Measurements from ENCODE around the gene CENPT. TPM values are rescaled to one million over a fixed set of nuclear protein-coding genes. Genes with fewer than 3 reads are reported as not detected.

CENPT gene
- total RNA-seq, 2 donors from 2014 or later, result 57.1 to 122 TPM

DNA sequence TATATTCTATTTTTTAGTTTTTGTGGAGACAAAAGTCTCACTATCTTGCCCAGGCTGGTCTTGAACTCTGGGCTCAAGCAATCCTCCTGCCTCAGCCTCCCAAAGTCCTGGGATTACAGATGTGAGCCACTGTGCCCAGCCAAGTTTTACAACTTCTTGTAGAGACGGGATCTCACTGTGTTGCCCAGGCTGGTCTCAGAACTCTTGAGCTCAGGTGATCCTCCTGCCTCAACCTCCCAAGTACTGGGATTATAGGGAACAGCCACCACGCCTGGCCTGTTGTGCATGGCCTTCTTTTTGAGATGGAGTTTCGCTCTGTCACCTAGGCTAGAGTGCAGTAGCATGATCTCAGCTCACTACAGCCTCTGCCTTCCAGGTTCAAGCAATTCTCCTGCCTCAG is 6.2 kb upstream of the CENPT start:
- Histone ChIP-seq H3K4me1 (peaks cover 52% of the 10 kb centered on the region), H3K27me3 (no peaks in the 10 kb centered on the region), H3K36me3 (replicated peaks in 1 of 2; ENCODE audit: insufficient read depth in 1 of 2, low read depth in 2 of 2) (no peaks in the 10 kb centered on the region), H3K4me3 (no peak overlapping the region), H3K27ac (no peak overlapping the region), H3K9me3 (no peaks in the 10 kb centered on the region)
- TF ChIP-seq, protein P1, sequence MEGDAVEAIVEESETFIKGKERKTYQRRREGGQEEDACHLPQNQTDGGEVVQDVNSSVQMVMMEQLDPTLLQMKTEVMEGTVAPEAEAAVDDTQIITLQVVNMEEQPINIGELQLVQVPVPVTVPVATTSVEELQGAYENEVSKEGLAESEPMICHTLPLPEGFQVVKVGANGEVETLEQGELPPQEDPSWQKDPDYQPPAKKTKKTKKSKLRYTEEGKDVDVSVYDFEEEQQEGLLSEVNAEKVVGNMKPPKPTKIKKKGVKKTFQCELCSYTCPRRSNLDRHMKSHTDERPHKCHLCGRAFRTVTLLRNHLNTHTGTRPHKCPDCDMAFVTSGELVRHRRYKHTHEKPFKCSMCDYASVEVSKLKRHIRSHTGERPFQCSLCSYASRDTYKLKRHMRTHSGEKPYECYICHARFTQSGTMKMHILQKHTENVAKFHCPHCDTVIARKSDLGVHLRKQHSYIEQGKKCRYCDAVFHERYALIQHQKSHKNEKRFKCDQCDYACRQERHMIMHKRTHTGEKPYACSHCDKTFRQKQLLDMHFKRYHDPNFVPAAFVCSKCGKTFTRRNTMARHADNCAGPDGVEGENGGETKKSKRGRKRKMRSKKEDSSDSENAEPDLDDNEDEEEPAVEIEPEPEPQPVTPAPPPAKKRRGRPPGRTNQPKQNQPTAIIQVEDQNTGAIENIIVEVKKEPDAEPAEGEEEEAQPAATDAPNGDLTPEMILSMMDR (IDR thresholded peaks at IDR 0.05), result no peak
- DNase-seq (no peak), ATAC-seq (no peak)
- intact Hi-C loops (cut with DNase I), result no loop called here
- 93 to 100% methylated on average over 3 of the region's 3 CpGs for WGBS, 2 donors

DNA sequence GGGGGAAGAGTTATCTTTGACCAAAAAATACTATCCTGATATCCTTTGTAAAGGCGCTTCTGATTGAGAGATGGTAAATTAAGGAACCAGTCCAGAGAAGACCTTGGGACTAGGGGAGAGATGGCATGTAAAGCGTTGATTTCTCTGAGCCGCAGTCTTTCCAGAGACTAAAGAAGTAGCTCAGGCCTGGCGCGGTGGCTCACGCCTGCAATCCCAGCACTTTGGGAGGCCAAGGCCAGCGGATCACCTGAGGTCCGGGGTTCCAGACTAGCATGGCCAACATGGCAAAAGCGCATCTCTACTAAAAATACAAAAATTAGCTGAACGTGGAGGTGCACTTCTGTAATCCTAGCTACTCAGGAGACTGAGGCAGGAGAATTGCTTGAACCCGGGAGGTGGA is 625 bp upstream of the CENPT start:
- WGBS, 2 donors, result 86 to 87% methylated on average over 11 of the region's 11 CpGs
- Histone ChIP-seq H3K4me1 (peaks cover 51% of the 10 kb centered on the region), H3K4me3 (no peak overlapping the region), H3K36me3 (replicated peaks in 1 of 2; ENCODE audit: insufficient read depth in 1 of 2, low read depth in 2 of 2) (no peaks in the 10 kb centered on the region), H3K27ac (peak overlapping the region in 3 of 4 donors; percentile 90 to 96 (median 90)), H3K27me3 (no peaks in the 10 kb centered on the region), H3K9me3 (no peaks in the 10 kb centered on the region)
- intact Hi-C loops (cut with DNase I), result no loop called here
- ATAC-seq (no peak), DNase-seq (no peak)
- TF ChIP-seq POLR2A (IDR thresholded peaks at IDR 0.05), result no peak
- TF ChIP-seq, protein P1 (IDR thresholded peaks at IDR 0.05), result no peak

DNA sequence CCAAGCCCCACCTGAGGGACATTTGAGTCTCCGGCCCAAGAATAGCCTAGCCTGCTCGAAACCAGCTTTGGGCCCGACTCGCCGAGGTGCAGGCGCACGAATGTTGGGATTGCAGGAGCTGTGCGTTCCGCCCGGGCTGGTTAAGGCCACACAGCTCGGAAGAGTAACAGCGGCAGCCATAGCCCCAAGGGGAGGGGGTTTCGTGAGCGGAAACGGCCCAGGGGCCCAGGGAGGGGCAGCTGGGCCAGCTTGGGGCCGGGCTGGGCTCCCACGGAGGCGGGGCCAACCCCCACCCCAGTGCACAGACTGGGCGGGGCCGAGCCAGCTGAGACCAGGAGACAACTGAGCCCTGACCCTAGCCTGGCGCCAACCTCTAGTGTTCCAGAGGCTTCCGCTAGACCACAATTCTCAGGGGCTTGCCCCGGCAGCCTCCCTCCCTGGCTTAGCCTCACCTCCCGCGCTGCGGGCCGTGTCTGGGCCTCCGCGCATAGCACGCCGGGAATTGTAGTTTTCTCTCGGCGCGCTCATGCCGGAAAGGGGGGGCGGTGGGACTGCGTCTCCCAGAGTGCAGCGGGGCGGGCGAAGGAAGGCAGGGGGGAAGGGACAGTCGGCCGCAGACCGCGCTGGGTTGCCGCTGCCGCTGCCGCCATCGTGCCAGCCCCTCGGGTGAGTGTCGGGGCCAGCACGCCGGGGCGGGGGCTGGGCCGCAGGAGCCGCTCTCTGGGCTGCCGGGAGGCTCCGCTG is 1.0 kb downstream of the CENPT start, which contains the start of gene NUTF2:
Gene NUTF2, plus strand, starts transcription at position 614 of the 744 bp plus-strand sequence. CDS start 18,198 bp downstream, outside the sequence.
- no peaks in the 10 kb centered on the region for H3K36me3 ChIP-seq (replicated peaks in 1 of 2; ENCODE audit: insufficient read depth in 1 of 2, low read depth in 2 of 2)
- DNase-seq (peak; percentile 95 to 97 (median 96)), ATAC-seq (peak; percentile 82)
- 1 to 4% methylated on average over 17 to 56 of the region's 57 CpGs for WGBS, 2 donors
- no peaks in the 10 kb centered on the region for H3K27me3 ChIP-seq
- peak within 1 kb of the TSS; percentile 75 to 96 (median 90) for H3K27ac ChIP-seq
- peak; percentile 66 to 75 (median 71) for TF ChIP-seq POLR2A (IDR thresholded peaks at IDR 0.05)
- TF ChIP-seq, protein P1 (IDR thresholded peaks at IDR 0.05), result peak in 1 of 7 experiments; percentile 26
- intact Hi-C loops (cut with DNase I), result no loop called here
- H3K4me3 ChIP-seq, result peak within 1 kb of the TSS; percentile 89 to 97
- peaks cover 58% of the 10 kb centered on the region for H3K4me1 ChIP-seq
- H3K9me3 ChIP-seq, result no peaks in the 10 kb centered on the region

DNA sequence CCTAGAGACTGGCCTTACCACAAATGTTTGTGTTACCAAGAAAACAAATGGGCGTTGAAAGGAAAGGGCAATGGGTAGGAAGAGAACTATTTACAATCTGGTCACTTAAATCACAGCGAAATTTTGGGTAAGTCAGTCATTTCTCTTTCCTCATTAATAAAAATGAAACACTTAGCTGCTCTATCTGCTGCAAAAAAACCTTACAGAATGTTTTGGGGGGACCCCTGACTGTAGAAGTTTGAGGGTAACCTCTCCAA is 1.5 kb downstream of the CENPT start:
- 10 to 18% methylated on average over 2 of the region's 2 CpGs for WGBS, 2 donors
- intact Hi-C loops (cut with DNase I), result no loop called here
- DNase-seq, result no peak
- Histone ChIP-seq H3K4me3 (peak overlapping the region; percentile 14 to 89), H3K27ac (peak overlapping the region; percentile 75 to 96 (median 90)), H3K27me3 (no peaks in the 10 kb centered on the region), H3K36me3 (replicated peaks in 1 of 2; ENCODE audit: insufficient read depth in 1 of 2, low read depth in 2 of 2) (no peaks in the 10 kb centered on the region), H3K4me1 (peaks cover 61% of the 10 kb centered on the region), H3K9me3 (no peaks in the 10 kb centered on the region)
- TF ChIP-seq, protein P1 (IDR thresholded peaks at IDR 0.05), result no peak
- TF ChIP-seq POLR2A (IDR thresholded peaks at IDR 0.05), result no peak
- ATAC-seq, result no peak

Data from body of pancreas (tissue), 4 donors.